WERI-Rb-1 (cell line): Measurements from ENCODE around the gene GPD1L.

Source experiments
- DNase-seq: peaks from one replicate; pipeline ENCODE4 v3.0.0-alpha.2; 2020
- H3K27ac ChIP-seq: fragments of 250-450 bp; sonication (Bioruptor Pico); 2 replicates; pipeline ENCODE4 v1.5.1; 2020; ENCODE audit warnings: mild to moderate bottlenecking, moderate library complexity
- H3K27me3 ChIP-seq: fragments of 250-450 bp; sonication (Bioruptor Pico); 2 replicates; pipeline ENCODE4 v1.5.1; 2021; ENCODE audit warnings: mild to moderate bottlenecking, low read depth, moderate library complexity; ENCODE audit not compliant: insufficient read depth, severe bottlenecking
- H3K36me3 ChIP-seq: fragments of 250-450 bp; sonication (Bioruptor Pico); 2 replicates; pipeline ENCODE4 v1.5.1; 2020; ENCODE audit warnings: mild to moderate bottlenecking, moderate library complexity
- H3K4me3 ChIP-seq: 2 replicates; pipeline ENCODE4 v1.5.1; 2011; ENCODE audit warnings: low read depth, mild to moderate bottlenecking, control low read depth, low read length
- H3K9me3 ChIP-seq: fragments of 250-450 bp; sonication (Bioruptor Pico); 2 replicates; pipeline ENCODE4 v1.5.1; 2021; ENCODE audit warnings: mild to moderate bottlenecking, moderate library complexity; ENCODE audit not compliant: severe bottlenecking
- TF ChIP-seq, protein P1 (sequence below): IDR thresholded peaks from 2 replicates; pipeline ENCODE4 v1.5.1; 2011; ENCODE audit warnings: low read depth, mild to moderate bottlenecking, control low read depth, inconsistent platforms, low read length

The GPD1L gene

DNA sequence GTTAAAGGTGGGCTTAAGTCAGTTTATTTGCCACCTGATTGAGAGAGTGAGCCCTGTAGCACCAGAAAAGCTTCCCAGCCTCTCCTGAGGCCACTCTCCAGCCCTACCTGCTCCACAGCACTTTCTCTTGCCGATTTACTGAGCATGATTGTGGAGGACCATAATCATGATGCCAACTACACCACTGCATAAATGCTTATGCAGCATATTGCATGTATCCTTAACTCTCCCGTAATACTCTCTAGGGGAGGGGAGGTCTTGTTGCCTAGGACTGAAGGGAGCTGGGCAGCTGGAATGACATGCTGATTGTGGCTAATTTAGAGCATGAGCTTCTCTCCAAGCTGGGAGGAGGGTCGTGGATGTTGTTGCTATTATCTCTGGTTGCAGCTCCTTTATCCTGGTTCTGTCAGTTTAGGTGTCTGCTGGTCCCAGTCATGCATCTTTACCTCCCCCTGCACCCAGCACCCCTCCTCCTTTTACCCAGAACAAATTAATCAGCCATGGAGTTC lies 54.3 kb downstream of the GPD1L start:
- Histone ChIP-seq H3K27ac (no peak overlapping the region), H3K27me3 (no peaks in the 10 kb centered on the region), H3K36me3 (no peaks in the 10 kb centered on the region), H3K9me3 (no peaks in the 10 kb centered on the region), H3K4me3 (no peak overlapping the region)
- TF ChIP-seq, protein P1, sequence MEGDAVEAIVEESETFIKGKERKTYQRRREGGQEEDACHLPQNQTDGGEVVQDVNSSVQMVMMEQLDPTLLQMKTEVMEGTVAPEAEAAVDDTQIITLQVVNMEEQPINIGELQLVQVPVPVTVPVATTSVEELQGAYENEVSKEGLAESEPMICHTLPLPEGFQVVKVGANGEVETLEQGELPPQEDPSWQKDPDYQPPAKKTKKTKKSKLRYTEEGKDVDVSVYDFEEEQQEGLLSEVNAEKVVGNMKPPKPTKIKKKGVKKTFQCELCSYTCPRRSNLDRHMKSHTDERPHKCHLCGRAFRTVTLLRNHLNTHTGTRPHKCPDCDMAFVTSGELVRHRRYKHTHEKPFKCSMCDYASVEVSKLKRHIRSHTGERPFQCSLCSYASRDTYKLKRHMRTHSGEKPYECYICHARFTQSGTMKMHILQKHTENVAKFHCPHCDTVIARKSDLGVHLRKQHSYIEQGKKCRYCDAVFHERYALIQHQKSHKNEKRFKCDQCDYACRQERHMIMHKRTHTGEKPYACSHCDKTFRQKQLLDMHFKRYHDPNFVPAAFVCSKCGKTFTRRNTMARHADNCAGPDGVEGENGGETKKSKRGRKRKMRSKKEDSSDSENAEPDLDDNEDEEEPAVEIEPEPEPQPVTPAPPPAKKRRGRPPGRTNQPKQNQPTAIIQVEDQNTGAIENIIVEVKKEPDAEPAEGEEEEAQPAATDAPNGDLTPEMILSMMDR = no peak
- no peak for DNase-seq

DNA sequence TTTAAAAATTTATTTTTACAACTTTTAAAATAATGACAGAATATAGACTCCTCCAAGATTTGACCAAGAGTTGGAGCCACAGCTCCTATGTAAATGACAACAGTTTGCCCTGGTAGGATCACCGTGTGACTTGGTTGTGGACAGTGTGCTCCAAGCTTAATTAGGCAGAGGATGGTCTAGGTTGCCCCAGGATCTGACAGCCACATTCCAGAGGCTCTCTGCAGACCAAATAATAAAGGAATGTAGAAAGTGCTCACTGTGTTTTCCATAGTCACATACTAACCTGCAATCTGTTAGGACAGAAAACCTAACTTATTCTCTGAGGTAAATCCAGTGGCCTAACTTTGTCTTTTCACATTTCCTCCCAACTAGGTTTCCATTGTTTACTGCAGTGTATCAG lies 59.0 kb downstream of the GPD1L start:
- Histone ChIP-seq H3K27me3 (no peaks in the 10 kb centered on the region), H3K36me3 (no peaks in the 10 kb centered on the region), H3K4me3 (no peak overlapping the region), H3K9me3 (no peaks in the 10 kb centered on the region), H3K27ac (no peak overlapping the region)
- TF ChIP-seq, protein P1 = no peak
- no peak for DNase-seq

GRCh38 chr3:32166654-32167053 lies 60.2 kb downstream of the GPD1L start:
- Histone ChIP-seq H3K4me3 (no peak overlapping the region), H3K9me3 (peaks cover 2% of the 10 kb centered on the region), H3K27me3 (no peaks in the 10 kb centered on the region), H3K27ac (no peak overlapping the region), H3K36me3 (no peaks in the 10 kb centered on the region)
- TF ChIP-seq, protein P1 = no peak
- DNase-seq = no peak

- Histone ChIP-seq H3K4me3 (no peak overlapping the region), H3K9me3 (peaks cover 4% of the 10 kb centered on the region), H3K27me3 (no peaks in the 10 kb centered on the region), H3K27ac (no peak overlapping the region), H3K36me3 (no peaks in the 10 kb centered on the region)
- TF ChIP-seq, protein P1 = no peak
- no peak for DNase-seq
Observed at GRCh38 chr3:32172420-32172819, 66.0 kb downstream of the GPD1L start.

- H3K4me3 ChIP-seq = no peak overlapping the region
- no peaks in the 10 kb centered on the region for H3K36me3 ChIP-seq
- peaks cover 4% of the 10 kb centered on the region for H3K9me3 ChIP-seq
- no peak overlapping the region for H3K27ac ChIP-seq
- DNase-seq = peak; percentile 51
- no peaks in the 10 kb centered on the region for H3K27me3 ChIP-seq
- TF ChIP-seq, protein P1 = peak; percentile 57
Observed at GRCh38 chr3:32175607-32176197, 69.3 kb downstream of the GPD1L start.

DNA sequence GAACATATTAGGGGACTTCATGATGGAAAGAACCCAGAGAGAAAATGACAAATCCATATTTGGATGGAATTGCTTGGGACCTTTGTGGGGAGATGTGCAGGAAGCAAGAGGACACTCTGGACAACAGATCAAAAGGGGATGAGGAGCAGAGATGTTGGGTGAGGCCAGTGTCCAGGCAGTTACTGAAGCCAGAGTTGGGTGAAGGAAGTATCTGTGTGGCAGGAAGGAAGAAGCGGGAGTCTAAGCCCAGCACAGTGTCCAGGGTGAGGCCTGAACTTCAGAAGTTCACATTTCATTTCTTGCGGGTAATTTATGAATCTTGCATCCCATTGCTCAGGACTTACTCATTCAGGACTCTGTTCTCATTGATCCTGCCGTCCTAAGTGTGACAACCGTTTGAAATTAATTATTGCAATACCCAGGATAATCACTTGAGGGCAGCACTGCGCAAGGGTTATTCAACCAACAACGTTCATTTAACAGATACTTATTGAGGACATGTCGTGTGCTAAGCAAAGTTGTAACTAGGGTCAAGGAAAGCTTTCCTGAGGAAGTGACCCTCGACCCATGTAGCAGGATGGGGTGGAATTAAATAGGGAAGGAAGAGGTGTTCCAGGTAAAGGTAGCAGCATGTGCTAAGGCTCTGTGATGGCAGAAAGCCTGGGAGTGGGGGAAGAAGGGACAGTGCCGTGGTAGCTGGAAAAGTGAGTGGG lies 70.7 kb downstream of the GPD1L start:
- Histone ChIP-seq H3K27ac (no peak overlapping the region), H3K27me3 (no peaks in the 10 kb centered on the region), H3K36me3 (no peaks in the 10 kb centered on the region), H3K9me3 (no peaks in the 10 kb centered on the region), H3K4me3 (no peak overlapping the region)
- DNase-seq = peak; percentile 51
- TF ChIP-seq, protein P1 = peak; percentile 55; the same call in 1 of the 2 replicates
